Erythroblast (primary cell): ENCODE results near the gene OVCA2.

ENCODE experiments used
- GATA1 ChIP-seq: IDR thresholded peaks from 2 replicates; pipeline ENCODE4 v1.6.1; 2011; ENCODE audit warnings: low read depth, mild to moderate bottlenecking, control low read depth, low read length, moderate library complexity
- POLR2A ChIP-seq: IDR thresholded peaks from 2 replicates; pipeline ENCODE4 v1.6.1; 2011; ENCODE audit warnings: mild to moderate bottlenecking, low read length

DNA sequence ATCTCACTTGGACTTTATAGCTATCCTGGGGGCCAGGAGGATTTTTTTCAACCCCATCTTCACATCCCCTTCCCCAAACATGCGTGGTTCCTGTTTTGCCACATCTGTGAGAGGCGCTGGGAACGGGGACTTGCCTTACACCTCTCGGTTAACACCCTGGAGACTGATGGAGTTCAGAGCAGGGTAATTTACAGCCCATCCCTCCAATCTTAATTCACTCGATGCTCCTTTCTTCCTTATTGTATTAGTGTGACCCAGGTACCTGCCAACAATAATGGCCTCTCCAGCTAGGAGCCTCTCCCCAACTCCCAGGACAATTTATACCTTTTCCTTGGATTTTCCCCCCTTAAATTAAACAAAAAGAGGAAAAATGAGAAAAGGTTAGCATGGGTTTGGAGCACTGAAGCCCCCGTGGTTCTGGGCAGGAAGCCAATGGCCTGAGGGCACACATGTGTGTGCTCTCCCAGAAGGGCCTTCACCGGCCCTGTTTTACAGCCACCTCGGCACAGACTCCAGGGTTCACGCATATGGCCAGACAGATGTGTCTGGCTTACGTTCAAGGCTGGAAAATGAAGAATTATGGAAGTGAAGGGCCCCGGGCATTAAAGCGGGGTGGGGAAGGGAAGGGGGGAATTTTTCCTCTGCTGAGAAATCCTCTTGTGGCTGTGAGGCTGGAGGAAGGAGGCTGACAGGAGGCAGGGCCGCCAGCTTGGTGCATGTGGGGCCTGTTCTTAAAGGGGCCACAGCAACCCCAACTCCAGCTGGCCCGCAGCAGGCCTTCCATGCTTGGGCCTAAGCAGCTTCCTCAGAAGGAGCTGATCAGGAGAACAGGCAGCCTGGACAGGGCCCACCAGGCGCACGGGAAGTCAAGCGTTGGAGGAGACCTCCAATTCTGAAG is 34.5 kb downstream of the OVCA2 start:
- TF ChIP-seq POLR2A: no peak
- TF ChIP-seq GATA1: no peak
